ENCODE measurements around the gene RNF222. TPM values are rescaled to one million over a fixed set of nuclear protein-coding genes. Genes with fewer than 3 reads are reported as not detected.
"Not testable (repeated sequence)": the region's sequence is repeated elsewhere in the genome, so short reads cannot be mapped to it uniquely, and the experiment has no call there.

Gene RNF222
- polyA plus RNA-seq, 1 of the 3 experiments (the other 2 are of a cell fraction), result not detected

- TF ChIP-seq FOXM1 (IDR thresholded peaks at IDR 0.05; ENCODE audit: low read depth), result no peak
- peak; percentile 69 for TF ChIP-seq PBX3 (IDR thresholded peaks at IDR 0.05)
- TF ChIP-seq TEAD4 (IDR thresholded peaks at IDR 0.05; ENCODE audit: borderline replicate concordance, insufficient read depth), result 0 out of 2 replicates have a peak, but pooled peaks have one; percentile 9
- TF ChIP-seq MXI1 (IDR thresholded peaks at IDR 0.05; ENCODE audit: low read depth, low read length), result peak; percentile 75
- TF ChIP-seq NRF1 (IDR thresholded peaks at IDR 0.05; ENCODE audit: low read depth, low read length), result no peak
- TF ChIP-seq RXRA (IDR thresholded peaks at IDR 0.05; ENCODE audit: borderline replicate concordance, low read depth), result no peak
- peak; percentile 15; the same call in 1 of the 2 replicates for TF ChIP-seq NFIC (IDR thresholded peaks at IDR 0.05; ENCODE audit: borderline replicate concordance)
- TF ChIP-seq SMC3 (IDR thresholded peaks at IDR 0.05; ENCODE audit: low read depth, low read length), result no peak
- no peak for TF ChIP-seq FOXJ3 (CRISPR knock-in tag; IDR thresholded peaks at IDR 0.05)
- TF ChIP-seq IRF3 (IDR thresholded peaks at IDR 0.05; ENCODE audit: low read depth, low read length), result no peak
Measured at GRCh38 chr17:8376271-8377067, 21.2 kb downstream of the RNF222 start, which contains the start of gene KRABD2 (continued).

GRCh38 chr17:8375738-8376259 is 21.8 kb downstream of the RNF222 start:
- Histone ChIP-seq H3K9me2 (no peaks in the 10 kb centered on the region), H3F3A (replicated peaks; ENCODE audit: insufficient read depth) (peaks cover 49% of the 10 kb centered on the region), H3K9me3 (no peaks in the 10 kb centered on the region), H3K27me3 (ENCODE audit: insufficient read depth) (no peaks in the 10 kb centered on the region), H2AFZ (ENCODE audit: low read depth) (peak overlapping the region; percentile 50; the same call in 1 of the 2 replicates), H3K4me2 (peak overlapping the region; percentile 85), H3K4me3 (ENCODE audit: low read depth in 2 of 2, low read length in 1 of 2) (peak overlapping the region; percentile 64 to 85), H3K4me1 (ENCODE audit: control insufficient read depth in 1 of 2, insufficient read depth in 2 of 2, low read depth in 1 of 2, low read length in 1 of 2) (peaks cover 17 to 20% of the 10 kb centered on the region in 2 experiments; a peak in 3 of 4 replicates), H3K9ac (peak overlapping the region; percentile 81), H3K27ac (ENCODE audit: low read depth in 2 of 2, low read length in 1 of 2) (peak overlapping the region; percentile 71 to 92), H3K79me2 (ENCODE audit: insufficient read depth) (peaks cover 40% of the 10 kb centered on the region), H3K36me3 (replicated peaks in 1 of 2; ENCODE audit: control insufficient read depth in 1 of 2, insufficient read depth in 2 of 2, low read length in 1 of 2) (peaks cover 33 to 46% of the 10 kb centered on the region in 2 experiments), H4K20me1 (ENCODE audit: insufficient read depth) (peaks cover 38% of the 10 kb centered on the region)
- POLR2A ChIA-PET, result interaction anchor here (0.6 to 1.3 kb wide), 8 partner anchors 11 to 1466 kb away, joined by 3 to 7 read pairs (median 4); partner anchors contain the start of genes MYH10 and SLC25A35
- CTCF ChIA-PET, result interaction anchor here (1.0 to 2.5 kb wide), 10 partner anchors 8 to 410 kb away, joined by 3 to 11 read pairs (median 4); partner anchors contain the start of gene ODF4
- WGBS (ENCODE audit: low lambda C conversion rate), result 43% methylated on average over 18 of the region's 18 CpGs
- no peak for TF ChIP-seq TEAD4 (IDR thresholded peaks at IDR 0.05; ENCODE audit: borderline replicate concordance, insufficient read depth)
- no peak for TF ChIP-seq USF1 (IDR thresholded peaks at IDR 0.05; ENCODE audit: borderline replicate concordance, low read depth)
- TF ChIP-seq FOSL2 (IDR thresholded peaks at IDR 0.05; ENCODE audit: borderline replicate concordance, low read depth), result no peak
- no peak for TF ChIP-seq TAF1 (IDR thresholded peaks at IDR 0.05; ENCODE audit: borderline replicate concordance, low read depth, low read length)
- TF ChIP-seq NRF1 (IDR thresholded peaks at IDR 0.05; ENCODE audit: low read depth, low read length), result no peak
- TF ChIP-seq CTCF (IDR thresholded peaks at IDR 0.05), result no peak
- no peak for DNase-seq

- CTCF ChIA-PET, result interaction anchor here (1.0 kb wide), 1 partner anchor 10 kb away, joined by 3 read pairs; no protein-coding TSS in a partner anchor
- H3K27ac ChIP-seq (ENCODE audit: low read depth in 2 of 2, low read length in 1 of 2); H3K4me2 ChIP-seq; H2AFZ ChIP-seq (ENCODE audit: low read depth); H3K4me3 ChIP-seq (ENCODE audit: low read depth in 2 of 2, low read length in 1 of 2); H3K9ac ChIP-seq; DNase-seq; H3K9me2 ChIP-seq; H3K27me3 ChIP-seq (ENCODE audit: insufficient read depth); POLR2A ChIA-PET; H3K9me3 ChIP-seq: not testable (repeated sequence)
- peaks cover 10 to 11% of the 10 kb centered on the region in 2 experiments; a peak in 2 of 4 replicates for H3K4me1 ChIP-seq (ENCODE audit: control insufficient read depth in 1 of 2, insufficient read depth in 2 of 2, low read depth in 1 of 2, low read length in 1 of 2)
- H3K36me3 ChIP-seq (replicated peaks in 1 of 2; ENCODE audit: control insufficient read depth in 1 of 2, insufficient read depth in 2 of 2, low read length in 1 of 2), result peaks cover 37 to 41% of the 10 kb centered on the region in 2 experiments
- WGBS (ENCODE audit: low lambda C conversion rate), result 99% methylated on average over 12 of the region's 26 CpGs
- H3F3A ChIP-seq (replicated peaks; ENCODE audit: insufficient read depth), result peaks cover 29% of the 10 kb centered on the region
- H3K79me2 ChIP-seq (ENCODE audit: insufficient read depth), result peaks cover 21% of the 10 kb centered on the region; the same call in 1 of the 2 replicates
- H4K20me1 ChIP-seq (ENCODE audit: insufficient read depth), result peaks cover 18% of the 10 kb centered on the region
Measured at GRCh38 chr17:8373856-8374255, 23.8 kb downstream of the RNF222 start.

All from SK-N-SH (cell line).